HG03571 (cell line): Measurements from ENCODE around the gene SLC18A3.

Source experiments
- ATAC-seq: cut with Tn5 transposase; IDR thresholded peaks from one replicate; pipeline ENCODE4 v1.9.1; 2021; ENCODE audit not compliant: unreplicated experiment

SLC18A3 gene

DNA sequence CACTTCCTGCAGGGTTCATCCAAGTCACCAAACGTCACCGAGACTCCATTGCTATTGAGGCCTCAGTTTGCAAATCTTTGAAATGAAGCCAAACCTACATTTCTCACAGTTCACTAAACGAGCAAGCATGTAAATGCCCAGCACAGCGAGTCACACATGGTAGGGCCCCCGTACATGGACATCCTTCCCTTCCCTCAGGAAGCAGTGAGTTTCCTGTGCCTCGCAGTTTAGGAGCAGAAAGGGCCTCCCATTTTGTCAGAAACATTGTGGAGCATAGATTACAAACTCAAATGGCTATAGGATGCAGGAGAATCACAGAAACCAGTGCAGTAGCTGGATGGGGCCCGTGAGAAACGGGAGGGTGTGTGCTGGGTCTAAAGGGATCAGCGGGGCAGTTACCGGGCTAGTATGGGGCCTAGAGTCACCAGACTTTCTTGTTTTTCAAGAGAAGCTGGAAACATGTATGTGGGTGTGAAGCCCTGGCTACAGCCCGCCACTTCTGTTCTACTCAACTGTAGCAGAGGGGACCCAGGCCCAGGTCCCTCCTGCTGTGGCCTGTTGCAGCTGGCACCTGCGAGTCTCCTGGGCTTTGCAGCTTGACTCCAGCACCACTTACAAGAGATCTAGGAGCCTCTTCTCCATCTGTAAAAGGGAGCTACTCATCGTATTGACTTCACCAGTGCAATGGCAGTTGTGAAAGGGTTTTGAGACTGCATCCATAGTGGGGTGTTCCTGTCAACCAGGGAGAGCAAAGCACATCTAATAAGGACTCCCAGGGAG, 14.2 kb upstream of the SLC18A3 start:
- no peak for ATAC-seq

DNA sequence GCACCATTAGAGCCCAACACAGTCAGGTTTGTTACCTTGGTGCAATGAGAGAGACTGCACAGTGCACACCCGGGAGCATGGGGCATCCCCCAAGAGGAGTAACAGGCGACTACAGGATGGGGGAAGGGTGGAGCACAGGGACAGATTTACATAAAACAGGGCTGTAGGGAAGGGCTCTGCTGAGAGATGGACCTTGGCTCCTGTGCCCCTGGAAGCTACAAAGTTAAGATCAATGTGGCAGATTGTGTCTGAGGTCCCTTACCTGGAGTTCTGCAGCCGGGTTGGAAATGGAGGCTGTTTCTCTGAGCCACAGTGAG, 13.7 kb upstream of the SLC18A3 start:
- no peak for ATAC-seq

DNA sequence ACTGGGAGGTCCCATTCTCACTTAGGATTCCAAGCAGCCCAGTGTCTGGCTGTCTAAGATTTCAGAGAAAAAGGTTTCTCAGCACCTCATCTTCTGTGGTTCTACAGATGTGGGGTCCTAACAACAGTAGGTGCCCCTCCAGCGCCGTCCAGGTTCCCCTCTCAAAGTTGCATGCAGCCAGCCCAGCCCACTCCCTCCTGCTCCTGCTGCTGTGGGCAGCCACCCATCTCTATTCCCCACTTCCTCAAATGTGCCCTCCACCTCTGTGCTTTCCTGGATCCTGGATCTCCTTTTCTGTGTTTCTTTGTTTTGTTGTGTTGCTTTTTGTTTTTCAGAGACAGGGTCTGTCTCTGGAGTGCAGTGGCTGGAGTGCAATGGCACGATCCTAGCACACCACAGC, 13.3 kb upstream of the SLC18A3 start:
- ATAC-seq: no peak

DNA sequence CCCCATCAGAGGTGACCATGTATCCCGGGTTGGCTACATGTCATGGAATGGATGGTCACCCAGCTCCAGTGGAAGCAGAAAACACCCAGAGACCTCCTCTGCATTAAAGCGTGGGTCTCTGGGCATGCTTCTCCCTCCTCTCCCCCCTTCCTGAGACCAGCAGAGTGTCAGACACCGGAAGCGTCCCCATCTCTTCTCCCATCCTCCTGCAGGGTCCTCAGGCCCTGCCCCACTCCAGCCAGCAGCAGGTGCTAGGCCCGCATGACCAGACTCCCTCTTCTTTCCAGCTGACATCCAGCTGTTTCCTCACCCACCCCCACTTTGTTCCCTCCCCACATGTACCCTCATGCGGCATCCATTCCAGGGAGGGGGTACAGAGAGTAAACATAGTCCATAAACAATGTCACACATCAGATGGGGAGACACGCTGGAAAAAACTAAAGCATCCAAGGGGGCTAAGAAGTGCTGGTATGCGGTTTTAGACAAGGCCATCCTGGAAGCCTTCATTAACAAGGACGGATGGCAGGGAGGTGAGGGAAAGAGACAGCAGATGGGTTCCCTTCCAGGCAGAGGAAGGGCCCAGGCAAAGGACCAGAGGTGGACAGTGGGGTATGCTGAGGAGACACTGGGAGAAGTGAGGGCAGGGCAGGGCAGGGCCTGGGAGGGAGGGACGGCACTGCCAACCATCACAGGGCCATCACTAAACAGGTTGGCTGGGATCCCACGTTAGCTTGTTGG, 12.5 kb upstream of the SLC18A3 start:
- ATAC-seq: no peak

DNA sequence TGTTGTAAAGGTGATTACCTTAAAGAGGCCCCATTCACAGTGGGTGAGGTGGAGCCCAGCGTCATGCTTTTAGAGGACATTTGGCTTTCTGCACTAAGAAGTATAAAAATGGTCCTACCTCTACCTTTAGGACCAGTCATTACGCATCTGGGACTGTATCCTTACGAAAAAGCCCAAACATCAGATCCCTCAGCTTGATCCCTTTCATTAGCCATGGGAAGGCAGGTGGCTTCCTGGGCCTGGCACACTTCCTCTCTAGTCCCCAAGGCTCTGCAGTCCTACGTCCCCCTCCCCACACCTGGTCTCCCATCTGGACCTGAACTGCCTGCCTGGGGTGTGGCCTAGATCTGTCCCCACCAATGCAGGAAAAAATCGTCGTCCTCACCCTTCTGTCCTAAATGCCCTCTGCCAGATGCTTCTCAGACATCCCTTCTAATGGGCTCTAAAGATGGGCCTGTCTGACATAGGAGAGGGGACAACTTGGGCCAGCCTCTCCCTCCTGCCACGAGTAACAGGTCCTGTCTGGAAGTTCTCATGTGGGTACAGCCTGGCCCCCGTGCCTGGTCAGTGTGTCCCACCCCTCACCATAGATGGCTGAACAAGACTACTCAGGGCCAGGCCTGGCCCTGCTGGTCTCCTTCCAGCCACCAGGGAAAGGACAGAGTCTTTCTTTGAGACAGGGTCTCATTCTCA, 11.8 kb upstream of the SLC18A3 start:
- ATAC-seq: no peak

DNA sequence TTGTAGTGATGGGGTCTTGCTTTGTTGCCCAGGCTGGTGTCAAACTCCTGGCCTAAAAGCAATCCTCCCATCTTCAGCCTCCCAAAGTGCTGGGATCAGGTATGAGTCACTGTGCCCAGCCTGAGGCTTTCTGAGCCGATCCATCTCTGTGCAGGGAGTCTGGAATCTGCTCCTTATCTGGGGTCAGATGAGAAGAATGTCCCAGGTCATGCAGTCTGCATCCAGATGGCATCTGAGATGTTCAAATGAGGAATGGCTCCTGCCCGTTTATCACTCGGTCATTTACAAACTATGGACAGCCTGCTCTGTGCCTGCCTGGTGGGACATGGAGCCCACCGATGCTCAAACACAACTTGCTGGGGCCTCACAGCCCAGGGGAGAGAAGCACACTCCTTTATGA, 11.1 kb upstream of the SLC18A3 start:
- ATAC-seq: no peak

DNA sequence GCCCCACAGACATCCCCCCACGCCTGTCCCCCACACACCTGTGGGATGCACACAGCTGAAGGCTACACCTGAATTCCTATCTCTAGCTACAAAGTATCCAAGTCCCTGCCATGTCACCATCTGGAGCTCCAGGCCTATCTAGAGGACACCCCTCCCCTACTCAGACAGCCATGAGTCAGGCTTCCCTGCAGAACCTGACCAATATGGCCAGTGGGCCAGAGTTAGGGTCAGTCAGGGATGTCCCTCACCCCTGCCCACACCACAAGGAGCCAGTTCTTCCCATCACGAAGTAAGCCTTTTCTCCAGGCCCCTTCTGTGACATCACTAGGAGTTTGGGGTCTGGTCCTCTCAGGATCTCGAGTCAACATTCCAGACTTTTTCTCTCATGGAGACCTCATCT, 10.6 kb upstream of the SLC18A3 start:
- ATAC-seq: no peak

DNA sequence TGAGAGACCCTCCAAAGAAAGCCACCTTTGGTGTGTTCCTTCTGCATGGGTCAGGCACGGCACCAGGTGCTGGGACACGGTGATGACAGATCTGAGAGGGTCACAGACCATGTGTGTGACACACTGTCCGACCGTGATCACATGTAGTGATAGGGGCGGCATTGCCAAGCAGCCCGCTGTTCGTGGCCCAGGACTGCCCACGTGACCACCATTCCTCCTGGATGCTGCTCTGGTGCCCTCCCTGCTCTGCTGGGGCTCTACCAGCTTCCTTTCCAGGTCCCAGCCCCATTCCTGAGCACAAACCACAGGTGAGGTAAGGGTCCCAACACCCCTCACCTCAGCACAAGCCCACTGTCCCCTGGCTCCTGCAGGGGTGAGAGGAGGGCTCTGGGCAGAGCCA, 10.1 kb upstream of the SLC18A3 start:
- ATAC-seq: no peak

DNA sequence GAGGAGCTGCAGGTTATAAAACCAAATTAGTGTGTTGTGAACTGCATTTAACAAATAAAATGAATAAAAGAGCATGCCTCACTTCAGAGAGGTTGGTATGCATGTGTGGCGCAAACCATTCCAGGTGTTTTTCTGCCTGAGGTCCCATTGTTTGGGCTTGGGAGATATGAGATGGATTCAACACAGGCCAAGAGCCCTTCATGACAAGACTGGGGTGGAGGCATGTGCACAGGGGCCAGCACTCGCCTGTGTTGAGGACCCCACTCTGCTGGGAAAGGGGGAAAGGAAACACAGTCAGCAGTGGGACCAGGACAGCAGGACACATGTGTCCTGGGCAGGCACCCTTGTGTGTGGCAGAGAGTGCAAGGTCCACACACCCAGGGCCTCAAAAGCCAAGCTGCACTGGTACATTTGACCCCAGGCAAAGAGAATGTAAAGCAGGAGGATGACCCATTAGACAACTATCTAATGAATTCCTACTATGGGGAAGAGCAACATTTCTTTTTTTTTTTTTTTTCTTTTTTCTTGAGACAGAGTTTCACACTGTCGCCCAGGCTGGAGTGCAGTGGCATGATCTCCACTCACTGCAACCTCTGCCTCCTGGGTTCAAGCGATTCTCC, 9.2 kb upstream of the SLC18A3 start:
- ATAC-seq: no peak

DNA sequence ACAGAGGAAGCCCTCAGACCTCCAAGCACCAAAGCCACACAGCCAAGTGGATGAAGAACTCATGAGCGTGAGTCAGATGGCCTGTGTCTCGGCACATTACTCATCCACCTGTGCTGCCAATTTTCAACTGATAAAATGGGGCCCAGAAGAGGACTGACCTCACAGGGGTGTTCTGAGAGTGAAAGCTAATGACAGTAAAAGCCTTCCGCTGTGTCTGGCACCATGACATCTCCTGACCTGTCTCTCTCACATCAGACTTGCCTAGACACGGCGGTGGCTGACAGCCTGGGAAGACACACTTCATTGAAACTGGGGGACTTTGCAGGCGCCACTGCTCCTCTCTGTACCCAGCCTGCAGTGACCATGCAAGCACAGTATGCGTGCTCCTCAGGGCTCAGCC, 8.3 kb upstream of the SLC18A3 start:
- ATAC-seq: no peak

DNA sequence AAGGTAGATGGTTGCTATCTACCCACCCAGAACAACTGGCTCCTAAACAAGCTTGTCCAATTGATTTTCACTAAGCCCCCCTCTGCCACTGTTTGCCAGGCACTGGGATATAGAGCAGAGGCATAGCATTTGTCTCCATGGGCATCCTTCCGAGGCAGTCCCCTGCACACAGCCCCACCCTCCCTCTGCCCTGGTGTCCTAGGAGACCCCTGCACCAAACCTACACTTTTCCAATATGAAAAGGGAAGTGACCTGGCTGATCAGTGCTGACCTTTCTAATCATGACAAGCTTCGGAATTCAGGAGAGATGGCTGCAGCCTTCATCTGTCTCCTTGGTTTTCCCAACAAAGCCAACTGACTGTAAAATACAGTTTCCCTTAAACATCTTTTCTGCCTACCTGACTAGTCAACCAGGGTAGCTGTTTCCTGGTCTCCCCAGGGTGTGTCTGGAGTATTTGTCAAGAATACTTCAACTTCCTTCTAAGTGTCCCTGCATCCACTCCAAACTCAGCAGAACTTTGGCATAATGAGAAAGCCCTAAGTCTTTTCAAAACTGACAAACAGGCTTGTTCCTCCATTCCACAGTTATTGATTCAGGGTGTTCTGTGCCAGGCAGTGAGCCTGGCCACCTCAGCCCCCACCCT, 7.6 kb upstream of the SLC18A3 start:
- ATAC-seq: no peak

DNA sequence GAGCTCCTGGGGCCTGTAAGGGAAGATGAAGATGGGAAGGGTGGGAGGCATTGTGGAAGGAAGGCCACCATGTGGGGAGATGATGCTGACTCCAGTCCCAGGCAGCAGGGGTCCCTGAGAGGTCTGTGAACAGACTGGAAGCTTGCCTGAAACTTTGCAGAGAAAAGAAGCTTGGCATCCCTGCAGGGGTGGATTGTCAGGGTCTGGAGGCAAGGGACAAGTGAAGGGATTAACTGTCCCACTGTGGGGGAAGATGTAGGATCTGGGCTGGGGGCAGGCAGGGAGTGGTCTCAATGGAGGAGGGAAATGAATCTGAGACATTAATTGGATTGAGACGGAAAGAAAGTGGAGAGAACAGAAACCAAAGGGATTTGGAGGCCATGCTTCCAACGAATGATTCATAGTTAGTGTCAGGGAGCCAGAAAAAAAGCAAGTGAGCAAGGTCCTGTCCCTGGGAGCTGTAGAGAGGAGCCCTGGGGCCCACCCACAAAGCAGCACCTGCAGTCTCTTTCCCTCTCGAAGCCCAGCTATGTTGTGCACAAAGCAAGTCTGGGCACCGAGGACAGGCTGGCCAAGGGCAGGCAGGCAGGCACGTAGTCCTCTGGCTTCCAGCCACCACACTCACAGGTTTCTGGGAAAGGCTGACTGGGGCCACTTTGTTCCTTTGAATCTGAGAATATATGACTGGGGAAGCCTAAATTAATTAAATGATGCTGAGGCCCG, 4.7 kb upstream of the SLC18A3 start:
- ATAC-seq: no peak

DNA sequence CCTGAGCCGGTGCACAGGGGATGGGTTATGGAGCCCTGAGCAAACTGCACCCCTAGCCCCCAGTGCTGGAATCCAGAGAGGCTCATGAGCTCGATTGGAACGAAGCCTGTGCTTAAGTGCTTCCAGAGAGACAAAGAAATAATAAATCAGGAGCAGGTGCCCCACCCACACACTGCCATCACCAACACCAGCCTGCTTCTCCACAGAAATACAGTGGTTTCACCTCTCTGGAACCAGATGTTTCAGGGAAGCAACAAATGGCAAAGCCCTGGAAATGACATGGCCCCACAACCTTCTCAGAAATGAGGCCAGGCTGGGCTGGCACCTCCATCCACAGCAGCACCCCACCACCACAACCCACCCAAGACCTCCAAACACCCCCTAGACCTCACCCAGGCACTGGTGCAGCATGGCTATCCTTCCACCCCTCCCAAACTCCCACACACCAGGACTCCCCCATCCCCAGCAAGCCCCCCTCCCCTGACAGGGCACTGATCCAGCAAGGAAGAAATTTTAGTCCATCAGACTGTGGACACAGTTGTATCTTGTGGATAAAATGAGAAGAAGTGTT, 4.1 kb upstream of the SLC18A3 start:
- no peak for ATAC-seq

DNA sequence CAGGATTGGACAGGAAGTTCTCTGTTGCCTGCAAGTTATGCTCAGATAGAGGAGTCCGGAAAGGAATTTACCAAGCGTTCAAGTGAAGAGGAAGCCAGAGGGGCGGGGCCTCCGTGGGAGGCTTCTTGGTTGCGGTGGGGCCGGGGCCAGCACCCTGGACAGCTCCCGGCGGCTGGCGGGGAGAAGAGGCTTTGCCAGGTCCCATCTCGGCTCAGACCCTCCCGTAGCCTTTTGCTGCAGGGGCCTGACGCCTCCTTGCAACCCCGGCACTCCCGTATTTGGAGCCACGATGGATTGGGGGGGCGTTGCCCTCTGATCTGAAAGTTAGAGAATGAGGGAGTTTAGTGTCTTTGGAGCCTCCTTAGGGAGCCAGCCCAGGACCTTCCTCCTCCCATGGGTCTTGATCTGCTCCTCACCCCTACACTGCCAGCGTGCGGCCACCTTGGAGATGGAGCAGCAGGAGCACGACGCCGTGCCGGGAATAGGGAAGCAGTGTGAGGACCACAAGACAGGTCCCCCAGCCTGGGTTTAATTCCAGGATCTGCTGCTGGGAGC, 3.1 kb upstream of the SLC18A3 start:
- no peak for ATAC-seq

DNA sequence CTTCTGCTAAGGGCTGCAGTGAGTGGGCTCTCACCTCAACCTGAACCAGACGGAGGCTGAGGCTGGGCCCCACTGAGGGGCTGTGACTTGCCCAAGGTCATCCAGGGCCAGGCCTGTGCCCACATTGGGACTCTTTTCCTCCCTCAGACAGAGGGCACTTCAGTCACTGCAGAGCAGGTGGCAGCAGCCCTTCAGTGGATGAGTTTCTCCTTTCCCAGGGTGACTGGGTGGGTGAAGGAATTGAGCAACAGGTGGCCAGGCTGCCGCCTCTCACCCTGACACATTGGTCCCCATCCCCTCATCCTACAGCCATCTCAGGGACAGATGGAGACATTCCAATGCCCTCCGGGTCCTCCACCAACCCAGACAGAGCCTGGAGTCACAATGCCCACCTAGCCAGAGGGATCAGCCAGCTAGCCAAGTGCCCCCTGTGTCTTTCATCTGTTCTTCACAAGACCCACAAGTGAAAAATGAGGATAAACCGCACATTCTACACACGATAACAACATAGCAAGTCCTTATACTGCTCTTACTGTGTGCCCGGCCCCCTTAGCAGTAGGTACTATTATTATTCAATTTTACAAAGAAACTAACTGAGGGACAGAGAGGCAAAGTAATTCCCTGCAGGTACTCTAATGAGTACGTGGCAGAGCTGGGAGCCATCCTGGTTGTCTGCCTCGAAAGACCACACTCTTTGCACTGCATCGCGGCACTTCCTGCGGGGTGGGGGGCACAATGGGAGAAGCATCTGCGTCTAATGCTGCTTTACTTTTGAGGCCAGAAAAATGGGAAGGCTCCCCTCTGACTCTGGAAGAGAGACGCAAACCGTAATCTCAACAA, 1.7 kb upstream of the SLC18A3 start:
- no peak for ATAC-seq

DNA sequence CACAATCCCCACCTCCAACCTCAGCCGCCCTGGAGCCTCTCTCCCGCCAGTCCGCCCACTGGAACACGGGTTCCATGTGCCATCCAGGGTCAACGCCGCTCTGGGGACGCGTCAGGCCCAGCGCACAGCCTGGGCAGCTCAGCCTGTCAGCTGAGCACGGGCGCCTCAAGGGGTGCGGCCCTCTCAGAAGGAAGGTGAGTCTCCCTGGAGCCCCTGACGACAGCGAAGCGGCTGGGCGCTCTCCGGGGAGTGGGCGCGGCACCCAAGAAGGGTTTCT, 1.2 kb upstream of the SLC18A3 start:
- ATAC-seq: no peak

DNA sequence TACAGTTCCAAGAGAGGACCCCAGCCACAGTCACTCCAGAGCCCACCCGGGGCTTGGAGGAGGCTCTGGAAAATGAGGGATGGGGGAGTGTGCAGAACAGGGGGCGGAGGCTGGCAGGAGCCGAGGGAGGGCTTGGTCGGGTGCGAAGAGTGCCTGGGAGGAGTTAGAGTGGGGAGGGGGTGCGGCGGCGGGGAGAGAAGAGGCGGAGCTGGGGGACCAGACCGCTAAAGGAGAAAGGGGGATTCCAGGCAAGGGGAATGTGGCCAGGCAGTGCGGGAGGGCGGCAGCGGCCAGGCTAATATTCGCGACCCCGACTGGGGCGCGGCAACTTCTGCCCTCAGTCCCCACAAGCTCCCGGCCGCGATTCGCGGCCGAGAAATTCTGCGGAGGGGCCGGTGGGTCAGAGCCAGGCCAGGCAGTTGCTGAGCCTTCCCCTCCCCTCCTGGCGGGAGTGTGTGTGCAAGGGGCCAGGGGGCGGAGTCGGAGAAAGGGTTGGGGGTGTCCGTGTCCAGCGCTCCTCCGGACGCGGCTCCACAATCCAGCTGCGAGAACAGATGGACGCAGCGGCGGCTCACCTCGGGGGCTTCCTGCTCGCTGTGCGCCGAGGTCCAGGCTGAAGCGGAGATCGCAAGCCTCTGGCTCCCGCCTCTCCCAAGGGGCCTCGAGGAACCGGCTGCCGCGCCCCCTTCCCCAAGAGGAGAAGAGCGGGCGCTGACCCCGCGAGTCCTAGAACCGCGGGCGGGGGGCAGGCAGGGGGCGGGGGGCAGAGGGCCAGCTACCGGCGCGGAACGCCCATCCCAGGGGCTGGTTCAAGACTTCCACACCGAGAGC, 612 bp upstream of the SLC18A3 start:
- no peak for ATAC-seq

DNA sequence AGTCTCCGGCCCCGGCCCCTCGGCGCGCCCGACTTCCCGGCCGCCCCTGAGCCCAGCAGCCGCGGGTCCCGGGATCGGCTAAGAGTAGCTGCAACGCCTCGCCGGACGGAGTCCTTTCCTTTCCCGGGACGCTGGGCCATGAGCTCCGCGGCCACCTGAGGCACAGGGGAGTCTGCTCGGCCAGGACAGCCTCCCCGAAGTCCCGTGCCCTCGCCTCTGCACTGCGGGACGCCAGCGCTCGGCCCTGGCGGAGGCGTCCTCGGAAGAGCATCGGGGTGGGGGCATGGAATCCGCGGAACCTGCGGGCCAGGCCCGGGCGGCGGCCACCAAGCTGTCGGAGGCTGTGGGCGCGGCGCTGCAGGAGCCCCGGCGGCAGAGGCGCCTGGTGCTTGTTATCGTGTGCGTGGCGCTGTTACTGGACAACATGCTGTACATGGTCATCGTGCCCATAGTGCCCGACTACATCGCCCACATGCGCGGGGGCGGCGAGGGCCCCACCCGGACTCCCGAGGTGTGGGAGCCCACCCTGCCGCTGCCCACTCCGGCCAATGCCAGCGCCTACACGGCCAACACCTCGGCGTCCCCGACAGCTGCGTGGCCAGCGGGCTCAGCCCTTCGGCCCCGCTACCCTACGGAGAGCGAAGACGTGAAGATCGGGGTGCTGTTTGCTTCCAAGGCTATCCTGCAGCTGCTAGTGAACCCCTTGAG, 502 bp downstream of the SLC18A3 start:
- no peak for ATAC-seq
